Panc1 (cell line): ENCODE measurements around the gene NUDT13. TPM values are rescaled to one million over a fixed set of nuclear protein-coding genes. Genes with fewer than 3 reads are reported as not detected.
A peak's percentile ranks its signal among the peaks of the same experiment; 100 is the strongest.

ENCODE experiments used
- ATAC-seq: fragments of 200-7000 bp; cut with Tn5 transposase; 2 replicates; pipeline ENCODE4 v1.9.1; 2020; ENCODE audit warnings: mild to moderate bottlenecking, moderate library complexity
- BruUV-seq: library from RNA; stranded (reverse); fragments of 400-500 nt; replicated peaks from 2 replicates; lab custom pipeline; 2021; lab: Mats Ljungman, UMichigan
- CTCF ChIA-PET: fragments of 300-600 bp; sonication (Branson Sonifier 250); formaldehyde crosslinking; loops from one replicate; lab custom pipeline; 2022; ENCODE audit warnings: antibody characterized with exemption; lab: Charles Lee
- POLR2A ChIA-PET: fragments of 300-600 bp; sonication (Branson Sonifier 250); formaldehyde crosslinking; loops from one replicate; lab custom pipeline; 2022; ENCODE audit warnings: antibody characterized with exemption; lab: Charles Lee
- DNase-seq: peaks from one replicate; pipeline ENCODE4 v3.0.0-alpha.2; 2010; ENCODE audit warnings: low read depth, low spot score
- H3K27ac ChIP-seq: 2 replicates; pipeline ENCODE4 v1.5.1; 2011; ENCODE audit warnings: mild to moderate bottlenecking, low read length, inconsistent platforms
- H3K27me3 ChIP-seq: fragments of 200-500 bp; sonication (Bioruptor generic); 2 replicates; pipeline ENCODE4 v1.6.0; 2014; ENCODE audit warnings: low read length, inconsistent platforms; ENCODE audit not compliant: control insufficient read depth, insufficient read depth
- H3K36me3 ChIP-seq: fragments of 200-500 bp; sonication (Bioruptor generic); 2 replicates; pipeline ENCODE4 v1.5.1; 2014; ENCODE audit warnings: inconsistent platforms, mild to moderate bottlenecking, low read length, moderate library complexity; ENCODE audit not compliant: control insufficient read depth, insufficient read depth
- H3K4me1 ChIP-seq: 2 replicates; pipeline ENCODE4 v1.5.1; 2011; ENCODE audit warnings: inconsistent platforms, mild to moderate bottlenecking, low read length, moderate library complexity; ENCODE audit not compliant: control insufficient read depth, insufficient read depth
- H3K4me3 ChIP-seq, 2 experiments: 2 replicates each; pipeline ENCODE4 v1.5.1; 2011 to 2012; ENCODE audit warnings: low read depth in 2 of 2, low read length in 2 of 2, mild to moderate bottlenecking in 2 of 2, inconsistent platforms in 1 of 2, moderate library complexity in 1 of 2
- H3K9me3 ChIP-seq: fragments of 200-500 bp; sonication (Bioruptor generic); 2 replicates; pipeline ENCODE4 v1.5.1; 2014; ENCODE audit warnings: low read depth, mild to moderate bottlenecking, inconsistent platforms, low read length, moderate library complexity; ENCODE audit not compliant: control insufficient read depth, insufficient read depth
- POLR2AphosphoS5 ChIP-seq: IDR thresholded peaks from 2 replicates; pipeline ENCODE4 v1.6.1; 2012; ENCODE audit warnings: mild to moderate bottlenecking, low read depth, low read length, moderate library complexity
- SIN3A ChIP-seq: IDR thresholded peaks from 2 replicates; pipeline ENCODE4 v1.6.1; 2012; ENCODE audit warnings: low read depth, mild to moderate bottlenecking, low read length, moderate library complexity, borderline replicate concordance; ENCODE audit not compliant: insufficient read depth
- TCF7L2 ChIP-seq: IDR thresholded peaks from 2 replicates; pipeline ENCODE4 v1.6.1; 2011; ENCODE audit warnings: mild to moderate bottlenecking, low read depth, low read length, inconsistent platforms
- in situ Hi-C: cut with HindIII; loops from 2 replicates; pipeline ENCODE4 v1.10.0; 2016; ENCODE audit warnings: low sequenced_read_pairs, low pct_unique_long_range_greater_than_20kb
- intact Hi-C: fragments of 100-400 bp; cut with micrococcal nuclease; formaldehyde crosslinking; loops from one replicate; pipeline ENCODE4 v1.10.0; 2022; ENCODE audit not compliant: unreplicated experiment
- total RNA-seq: library from RNA; stranded (reverse); gene quantifications from one replicate; pipeline ENCODE4 v1.2.1, GENCODE V29; 2021; ENCODE audit not compliant: unreplicated experiment
- TF ChIP-seq, protein P1 (sequence below), 2 experiments: IDR thresholded peaks; 2 replicates each; pipeline ENCODE4 v1.6.1; 2011 to 2012; ENCODE audit warnings: low read depth in 2 of 2, control low read depth in 1 of 2, low read length in 1 of 2, mild to moderate bottlenecking in 1 of 2, moderate library complexity in 1 of 2; ENCODE audit not compliant: insufficient read depth in 1 of 2
- TF ChIP-seq, protein P2 (sequence below): fragments of 450-650 bp; IDR thresholded peaks from 2 replicates; pipeline ENCODE4 v1.5.1; 2017; ENCODE audit warnings: mild to moderate bottlenecking

The NUDT13 gene
- total RNA-seq, 1 experiment from 2014 or later, result 6.1 TPM

DNA sequence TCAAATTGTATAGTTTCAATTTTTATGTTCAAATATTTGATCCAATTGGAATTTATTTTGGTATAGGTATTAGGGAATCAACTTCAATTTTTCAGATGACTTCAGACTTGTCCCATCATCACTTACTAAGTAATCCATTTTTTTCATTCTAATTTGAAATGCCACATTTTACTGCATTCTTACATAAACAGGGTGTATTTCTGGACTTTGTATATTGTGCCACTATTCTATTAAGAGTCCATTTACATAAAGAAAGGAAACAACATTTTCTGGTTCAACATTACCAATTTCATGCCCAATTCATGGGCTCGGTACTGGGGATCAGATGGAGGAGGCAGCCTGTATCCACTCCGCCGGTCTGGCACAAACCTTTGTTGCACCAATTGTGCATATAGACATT is 41.8 kb downstream of the NUDT13 start:
- no peaks in the 10 kb centered on the region for H3K27me3 ChIP-seq
- ATAC-seq, result no peak
- TSS peak; percentile 13 for BruUV-seq
- no peak for DNase-seq
- TF ChIP-seq SIN3A, result no peak
- TF ChIP-seq TCF7L2, result no peak
- TF ChIP-seq, protein P1, sequence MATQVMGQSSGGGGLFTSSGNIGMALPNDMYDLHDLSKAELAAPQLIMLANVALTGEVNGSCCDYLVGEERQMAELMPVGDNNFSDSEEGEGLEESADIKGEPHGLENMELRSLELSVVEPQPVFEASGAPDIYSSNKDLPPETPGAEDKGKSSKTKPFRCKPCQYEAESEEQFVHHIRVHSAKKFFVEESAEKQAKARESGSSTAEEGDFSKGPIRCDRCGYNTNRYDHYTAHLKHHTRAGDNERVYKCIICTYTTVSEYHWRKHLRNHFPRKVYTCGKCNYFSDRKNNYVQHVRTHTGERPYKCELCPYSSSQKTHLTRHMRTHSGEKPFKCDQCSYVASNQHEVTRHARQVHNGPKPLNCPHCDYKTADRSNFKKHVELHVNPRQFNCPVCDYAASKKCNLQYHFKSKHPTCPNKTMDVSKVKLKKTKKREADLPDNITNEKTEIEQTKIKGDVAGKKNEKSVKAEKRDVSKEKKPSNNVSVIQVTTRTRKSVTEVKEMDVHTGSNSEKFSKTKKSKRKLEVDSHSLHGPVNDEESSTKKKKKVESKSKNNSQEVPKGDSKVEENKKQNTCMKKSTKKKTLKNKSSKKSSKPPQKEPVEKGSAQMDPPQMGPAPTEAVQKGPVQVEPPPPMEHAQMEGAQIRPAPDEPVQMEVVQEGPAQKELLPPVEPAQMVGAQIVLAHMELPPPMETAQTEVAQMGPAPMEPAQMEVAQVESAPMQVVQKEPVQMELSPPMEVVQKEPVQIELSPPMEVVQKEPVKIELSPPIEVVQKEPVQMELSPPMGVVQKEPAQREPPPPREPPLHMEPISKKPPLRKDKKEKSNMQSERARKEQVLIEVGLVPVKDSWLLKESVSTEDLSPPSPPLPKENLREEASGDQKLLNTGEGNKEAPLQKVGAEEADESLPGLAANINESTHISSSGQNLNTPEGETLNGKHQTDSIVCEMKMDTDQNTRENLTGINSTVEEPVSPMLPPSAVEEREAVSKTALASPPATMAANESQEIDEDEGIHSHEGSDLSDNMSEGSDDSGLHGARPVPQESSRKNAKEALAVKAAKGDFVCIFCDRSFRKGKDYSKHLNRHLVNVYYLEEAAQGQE (IDR thresholded peaks at IDR 0.05; ENCODE audit: insufficient read depth in 1 of 2, low read depth in 2 of 2, low read length in 1 of 2), result no peak
- CTCF ChIA-PET, result interaction anchor here (0.7 kb wide), 1 partner anchor 13 kb away, joined by 3 read pairs; no protein-coding TSS in a partner anchor
- POLR2A ChIA-PET, result interaction anchor here (0.7 kb wide), 1 partner anchor 795 kb away, joined by 3 read pairs; no protein-coding TSS in a partner anchor
- H3K36me3 ChIP-seq, result peaks cover 41% of the 10 kb centered on the region
- H3K27ac ChIP-seq, result no peak overlapping the region
- intact Hi-C loops, result no loop called here
- H3K4me3 ChIP-seq, result no peak overlapping the region
- no peaks in the 10 kb centered on the region for H3K9me3 ChIP-seq
- H3K4me1 ChIP-seq, result no peaks in the 10 kb centered on the region
- in situ Hi-C loops, result no loop called here

DNA sequence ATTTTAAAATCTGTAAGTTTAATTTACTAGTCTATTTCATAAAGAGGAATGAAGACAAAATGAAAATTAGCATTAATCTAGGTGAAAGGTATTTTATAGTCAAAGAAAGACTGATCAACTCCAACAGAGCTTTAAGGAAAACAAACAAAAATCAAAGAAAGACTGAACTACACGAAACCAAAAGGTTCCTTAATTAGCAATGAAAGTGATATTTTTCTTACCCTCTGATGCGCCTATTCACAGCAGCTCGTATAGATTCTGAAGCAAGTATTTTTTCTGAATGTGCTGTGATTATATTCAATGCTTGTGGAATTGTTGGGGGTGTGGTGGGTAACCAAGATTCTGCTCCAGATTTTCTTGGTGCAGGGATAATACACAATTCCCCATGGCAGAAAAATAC is 45.8 kb downstream of the NUDT13 start:
- in situ Hi-C loops (no loop called here), intact Hi-C loops (no loop called here)
- Histone ChIP-seq H3K4me1 (no peaks in the 10 kb centered on the region), H3K9me3 (no peaks in the 10 kb centered on the region), H3K27ac (no peak overlapping the region), H3K27me3 (no peaks in the 10 kb centered on the region), H3K4me3 (no peak overlapping the region), H3K36me3 (peaks cover 30% of the 10 kb centered on the region)
- CTCF ChIA-PET, result no interaction called here
- BruUV-seq, result TSS peak; percentile 23
- ATAC-seq (no peak), DNase-seq (no peak)
- TF ChIP-seq, protein P1 (IDR thresholded peaks at IDR 0.05; ENCODE audit: insufficient read depth in 1 of 2, low read depth in 2 of 2, low read length in 1 of 2), result no peak
- TF ChIP-seq TCF7L2 (no peak), SIN3A (no peak), POLR2AphosphoS5 (no peak)
- TF ChIP-seq, protein P2, sequence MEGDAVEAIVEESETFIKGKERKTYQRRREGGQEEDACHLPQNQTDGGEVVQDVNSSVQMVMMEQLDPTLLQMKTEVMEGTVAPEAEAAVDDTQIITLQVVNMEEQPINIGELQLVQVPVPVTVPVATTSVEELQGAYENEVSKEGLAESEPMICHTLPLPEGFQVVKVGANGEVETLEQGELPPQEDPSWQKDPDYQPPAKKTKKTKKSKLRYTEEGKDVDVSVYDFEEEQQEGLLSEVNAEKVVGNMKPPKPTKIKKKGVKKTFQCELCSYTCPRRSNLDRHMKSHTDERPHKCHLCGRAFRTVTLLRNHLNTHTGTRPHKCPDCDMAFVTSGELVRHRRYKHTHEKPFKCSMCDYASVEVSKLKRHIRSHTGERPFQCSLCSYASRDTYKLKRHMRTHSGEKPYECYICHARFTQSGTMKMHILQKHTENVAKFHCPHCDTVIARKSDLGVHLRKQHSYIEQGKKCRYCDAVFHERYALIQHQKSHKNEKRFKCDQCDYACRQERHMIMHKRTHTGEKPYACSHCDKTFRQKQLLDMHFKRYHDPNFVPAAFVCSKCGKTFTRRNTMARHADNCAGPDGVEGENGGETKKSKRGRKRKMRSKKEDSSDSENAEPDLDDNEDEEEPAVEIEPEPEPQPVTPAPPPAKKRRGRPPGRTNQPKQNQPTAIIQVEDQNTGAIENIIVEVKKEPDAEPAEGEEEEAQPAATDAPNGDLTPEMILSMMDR, result no peak
- POLR2A ChIA-PET, result no interaction called here
